HCT116 (cell line): ENCODE data around the gene LMBR1. TPM values are rescaled to one million over a fixed set of nuclear protein-coding genes. Genes with fewer than 3 reads are reported as not detected.

ENCODE experiments used
- ATAC-seq: fragments of 200-7000 bp; cut with Tn5 transposase; 2 replicates; pipeline ENCODE4 v1.9.1; 2020; ENCODE audit warnings: mild to moderate bottlenecking, moderate library complexity
- BruUV-seq: library from RNA; stranded (reverse); fragments of 400-500 nt; replicated peaks from 2 replicates; lab custom pipeline; 2021; lab: Mats Ljungman, UMichigan
- CTCF ChIA-PET: fragments of 300-600 bp; sonication (Branson Sonifier 250); formaldehyde crosslinking; loops from one replicate; lab custom pipeline; 2021; ENCODE audit warnings: antibody characterized with exemption; lab: Charles Lee
- POLR2A ChIA-PET: fragments of 300-600, 350-600 bp; sonication (Branson Sonifier 250); formaldehyde crosslinking; loops from one replicate; lab custom pipeline; 2021; ENCODE audit warnings: antibody characterized with exemption; lab: Charles Lee
- RAD21 ChIA-PET, 2 experiments: fragments of 300-600 bp; sonication (Branson Sonifier 250); formaldehyde crosslinking; loops; one replicate each; lab custom pipeline; 2023; ENCODE audit warnings: low total read pairs in 2 of 2; ENCODE audit not compliant: uncharacterized antibody in 2 of 2, unreplicated experiment in 2 of 2, low non-redundant PET in 1 of 2; lab: Charles Lee
- DNase-seq: peaks from one replicate; pipeline ENCODE4 v3.0.0-alpha.2; 2010; ENCODE audit warnings: low read depth, low spot score
- H2AFZ ChIP-seq: fragments of 200-600 bp; shearing (Covaris generic), sonication (generic); 2 replicates; pipeline ENCODE4 v1.6.1; 2017; ENCODE audit warnings: low read depth, mixed run types, mixed read lengths, antibody characterized with exemption, low read length; ENCODE audit not compliant: poor library complexity, severe bottlenecking
- H3K27ac ChIP-seq: 2 replicates; pipeline ENCODE4 v1.5.1; 2012; ENCODE audit warnings: low read depth, low read length
- H3K27me3 ChIP-seq: fragments of 200-600 bp; sonication (generic); 2 replicates; pipeline ENCODE4 v1.6.1; 2016; ENCODE audit warnings: mixed run types, low read length, mixed read lengths; ENCODE audit not compliant: insufficient read depth
- H3K36me3 ChIP-seq, 2 experiments: fragments of 200-500 bp in 1 of 2; fragments of 200-600 bp in 1 of 2; sonication (Bioruptor generic) in 1 of 2; sonication (generic) in 1 of 2; 2 replicates each; pipeline versions ENCODE4 v1.5.1 to v1.6.1; 2014 to 2016; ENCODE audit warnings: low read length in 2 of 2, inconsistent platforms in 1 of 2, mixed read lengths in 1 of 2, mixed run types in 1 of 2; ENCODE audit not compliant: insufficient read depth in 2 of 2, control insufficient read depth in 1 of 2
- H3K4me1 ChIP-seq, 2 experiments: fragments of 200-600 bp in 1 of 2; sonication (generic) in 1 of 2; 2 replicates each; pipeline versions ENCODE4 v1.5.1 to v1.6.1; 2012 to 2017; ENCODE audit warnings: low read length in 2 of 2, inconsistent platforms in 1 of 2, mild to moderate bottlenecking in 1 of 2, mixed read lengths in 1 of 2, mixed run types in 1 of 2, moderate library complexity in 1 of 2; ENCODE audit not compliant: insufficient read depth in 2 of 2, control insufficient read depth in 1 of 2
- H3K4me2 ChIP-seq: fragments of 200-600 bp; sonication (generic); 2 replicates; pipeline ENCODE4 v1.6.1; 2017; ENCODE audit warnings: mixed run types, low read length, mixed read lengths
- H3K4me3 ChIP-seq, 2 experiments: fragments of 200-600 bp in 1 of 2; sonication (generic) in 1 of 2; replicated peaks in 1 of 2; 2 replicates each; pipeline ENCODE4 v1.5.1; 2011 to 2016; ENCODE audit warnings: low read length in 2 of 2, control low read depth in 1 of 2, low read depth in 1 of 2, mild to moderate bottlenecking in 1 of 2, mixed read lengths in 1 of 2, mixed run types in 1 of 2
- H3K79me2 ChIP-seq: fragments of 200-600 bp; sonication (generic); 2 replicates; pipeline ENCODE4 v1.6.1; 2017; ENCODE audit warnings: mild to moderate bottlenecking, mixed run types, low read length, moderate library complexity, mixed read lengths; ENCODE audit not compliant: insufficient read depth
- H3K9ac ChIP-seq: fragments of 200-600 bp; sonication (generic); 2 replicates; pipeline ENCODE4 v1.6.1; 2016; ENCODE audit warnings: low read length, mixed read lengths
- H3K9me2 ChIP-seq: fragments of 200-600 bp; sonication (generic), shearing (Covaris generic); 2 replicates; pipeline ENCODE4 v1.6.1; 2017; ENCODE audit warnings: mixed run types, mild to moderate bottlenecking, moderate library complexity; ENCODE audit not compliant: insufficient read depth
- H3K9me3 ChIP-seq, 2 experiments: fragments of 200-500 bp in 1 of 2; fragments of 200-600 bp in 1 of 2; sonication (Bioruptor generic) in 1 of 2; sonication (generic) in 1 of 2; 2 replicates each; pipeline ENCODE4 v1.6.1; 2014 to 2017; ENCODE audit warnings: low read length in 2 of 2, mixed read lengths in 2 of 2, inconsistent platforms in 1 of 2, low read depth in 1 of 2, mild to moderate bottlenecking in 1 of 2, mixed run types in 1 of 2, moderate library complexity in 1 of 2; ENCODE audit not compliant: control insufficient read depth in 1 of 2, insufficient read depth in 1 of 2
- H4K20me1 ChIP-seq: fragments of 200-600 bp; sonication (generic), shearing (Covaris generic); 2 replicates; pipeline ENCODE4 v1.6.1; 2017; ENCODE audit warnings: mixed run types, mild to moderate bottlenecking, moderate library complexity; ENCODE audit not compliant: insufficient read depth
- ATF3 ChIP-seq: IDR thresholded peaks from 2 replicates; pipeline ENCODE4 v1.6.1; 2012
- CBX3 ChIP-seq: IDR thresholded peaks from 2 replicates; pipeline ENCODE4 v1.6.1; 2012; ENCODE audit warnings: low read depth
- CEBPB ChIP-seq: IDR thresholded peaks from 2 replicates; pipeline ENCODE4 v1.6.1; 2012; ENCODE audit warnings: low read depth
- CTCF ChIP-seq, 3 experiments: fragments of 200-600 bp in 1 of 3; sonication (generic) in 1 of 3; IDR thresholded peaks in 2 of 3; conservative IDR thresholded peaks in 1 of 3; 2 replicates each; pipeline ENCODE4 v1.5.1; 2012 to 2017; ENCODE audit warnings: low read depth in 2 of 3, low read length in 2 of 3, antibody characterized with exemption in 1 of 3, borderline replicate concordance in 1 of 3, control low read depth in 1 of 3, mild to moderate bottlenecking in 1 of 3, mixed read lengths in 1 of 3, mixed run types in 1 of 3, moderate library complexity in 1 of 3; ENCODE audit not compliant: insufficient read depth in 1 of 3
- EGR1 ChIP-seq: IDR thresholded peaks from 2 replicates; pipeline ENCODE4 v1.6.1; 2012; ENCODE audit warnings: low read depth
- ELF1 ChIP-seq: IDR thresholded peaks from 2 replicates; pipeline ENCODE4 v1.6.1; 2012; ENCODE audit warnings: low read depth, borderline replicate concordance
- EZH2 ChIP-seq: fragments of 200-600 bp; sonication (generic); IDR thresholded peaks from 2 replicates; pipeline ENCODE4 v1.6.1; 2017; ENCODE audit warnings: antibody characterized with exemption, mixed run types
- EZH2phosphoT487 ChIP-seq: fragments of 200-600 bp; IDR thresholded peaks from 2 replicates; pipeline ENCODE4 v1.6.1; 2018; ENCODE audit warnings: antibody characterized with exemption, borderline replicate concordance
- FOSL1 ChIP-seq: IDR thresholded peaks from 2 replicates; pipeline ENCODE4 v1.6.1; 2012; ENCODE audit warnings: low read depth
- JUND ChIP-seq: IDR thresholded peaks from 2 replicates; pipeline ENCODE4 v1.6.1; 2012
- POLR2AphosphoS5 ChIP-seq: IDR thresholded peaks from 2 replicates; pipeline ENCODE4 v1.6.1; 2011; ENCODE audit warnings: mild to moderate bottlenecking, low read depth, low read length, moderate library complexity
- SIN3A ChIP-seq: IDR thresholded peaks from 2 replicates; pipeline ENCODE4 v1.6.1; 2012; ENCODE audit warnings: low read depth
- SP1 ChIP-seq: IDR thresholded peaks from 2 replicates; pipeline ENCODE4 v1.6.1; 2012; ENCODE audit warnings: low read depth
- TCF7L2 ChIP-seq: IDR thresholded peaks from 2 replicates; pipeline ENCODE4 v1.7.0; 2011; ENCODE audit warnings: borderline replicate concordance, inconsistent platforms; ENCODE audit not compliant: insufficient read depth, insufficient read length; ENCODE audit errors: extremely low read depth
- YY1 ChIP-seq: IDR thresholded peaks from 2 replicates; pipeline ENCODE4 v1.6.1; 2011; ENCODE audit warnings: low read length, low read depth, moderate library complexity, mild to moderate bottlenecking; ENCODE audit not compliant: insufficient replicate concordance; ENCODE audit errors: extremely low read depth
- ZFX ChIP-seq: fragments of 450-650 bp; IDR thresholded peaks from 2 replicates; pipeline ENCODE4 v1.6.1; 2017
- intact Hi-C: fragments of 100-400 bp; cut with micrococcal nuclease; formaldehyde crosslinking; loops from 2 replicates; pipeline ENCODE4 v1.10.0; 2022
- total RNA-seq: library from RNA; stranded (reverse); gene quantifications from one replicate; pipeline ENCODE4 v1.2.1, GENCODE V29; 2021; ENCODE audit not compliant: unreplicated experiment
- TF ChIP-seq, protein P1 (sequence below): IDR thresholded peaks from 2 replicates; pipeline ENCODE4 v1.6.1; 2012; ENCODE audit warnings: low read depth

Gene LMBR1
- total RNA-seq, 1 experiment from 2014 or later: 84.0 TPM

DNA sequence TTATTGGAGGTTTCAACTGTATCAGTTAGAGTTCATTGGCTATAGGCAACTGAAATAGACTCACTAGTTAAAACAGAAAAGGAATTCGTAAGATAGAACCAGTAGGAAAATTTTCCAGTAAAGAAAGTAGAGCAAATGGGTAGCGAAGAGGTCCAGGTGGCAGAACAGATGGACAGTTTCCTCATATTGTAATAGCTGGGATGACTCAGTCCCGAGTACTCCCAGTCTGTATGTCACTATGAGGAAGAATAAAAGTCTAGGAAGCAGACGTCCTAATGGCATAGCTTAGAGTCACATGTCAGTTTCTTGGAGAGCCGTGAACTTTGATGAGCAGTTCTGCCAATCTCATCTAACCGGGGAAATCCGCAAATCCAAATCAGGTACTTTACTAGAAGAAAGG, 157.1 kb downstream of the LMBR1 start:
- intact Hi-C loops: no loop called here
- H3K27ac ChIP-seq: no peak overlapping the region
- H3K9me2 ChIP-seq: no peaks in the 10 kb centered on the region
- no peak overlapping the region for H3K4me3 ChIP-seq
- no peak overlapping the region for H3K4me2 ChIP-seq
- no peaks in the 10 kb centered on the region for H3K27me3 ChIP-seq
- no peak for ATAC-seq
- peaks cover 0 to 10% of the 10 kb centered on the region in 2 experiments; a peak in 1 of 4 replicates for H3K36me3 ChIP-seq
- H3K9me3 ChIP-seq: no peaks in the 10 kb centered on the region; a peak in 1 of 4 replicates
- no peak for TF ChIP-seq FOSL1
- no peak for TF ChIP-seq EZH2phosphoT487
- TF ChIP-seq, protein P1, sequence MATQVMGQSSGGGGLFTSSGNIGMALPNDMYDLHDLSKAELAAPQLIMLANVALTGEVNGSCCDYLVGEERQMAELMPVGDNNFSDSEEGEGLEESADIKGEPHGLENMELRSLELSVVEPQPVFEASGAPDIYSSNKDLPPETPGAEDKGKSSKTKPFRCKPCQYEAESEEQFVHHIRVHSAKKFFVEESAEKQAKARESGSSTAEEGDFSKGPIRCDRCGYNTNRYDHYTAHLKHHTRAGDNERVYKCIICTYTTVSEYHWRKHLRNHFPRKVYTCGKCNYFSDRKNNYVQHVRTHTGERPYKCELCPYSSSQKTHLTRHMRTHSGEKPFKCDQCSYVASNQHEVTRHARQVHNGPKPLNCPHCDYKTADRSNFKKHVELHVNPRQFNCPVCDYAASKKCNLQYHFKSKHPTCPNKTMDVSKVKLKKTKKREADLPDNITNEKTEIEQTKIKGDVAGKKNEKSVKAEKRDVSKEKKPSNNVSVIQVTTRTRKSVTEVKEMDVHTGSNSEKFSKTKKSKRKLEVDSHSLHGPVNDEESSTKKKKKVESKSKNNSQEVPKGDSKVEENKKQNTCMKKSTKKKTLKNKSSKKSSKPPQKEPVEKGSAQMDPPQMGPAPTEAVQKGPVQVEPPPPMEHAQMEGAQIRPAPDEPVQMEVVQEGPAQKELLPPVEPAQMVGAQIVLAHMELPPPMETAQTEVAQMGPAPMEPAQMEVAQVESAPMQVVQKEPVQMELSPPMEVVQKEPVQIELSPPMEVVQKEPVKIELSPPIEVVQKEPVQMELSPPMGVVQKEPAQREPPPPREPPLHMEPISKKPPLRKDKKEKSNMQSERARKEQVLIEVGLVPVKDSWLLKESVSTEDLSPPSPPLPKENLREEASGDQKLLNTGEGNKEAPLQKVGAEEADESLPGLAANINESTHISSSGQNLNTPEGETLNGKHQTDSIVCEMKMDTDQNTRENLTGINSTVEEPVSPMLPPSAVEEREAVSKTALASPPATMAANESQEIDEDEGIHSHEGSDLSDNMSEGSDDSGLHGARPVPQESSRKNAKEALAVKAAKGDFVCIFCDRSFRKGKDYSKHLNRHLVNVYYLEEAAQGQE: no peak
- no peak for TF ChIP-seq JUND
- TF ChIP-seq CEBPB: no peak
- TF ChIP-seq CTCF (IDR thresholded peaks at IDR 0.05 in 2 of 3, conservative IDR thresholded peaks at IDR 0.05 in 1 of 3; ENCODE audit: borderline replicate concordance in 1 of 3, insufficient read depth in 1 of 3, low read depth in 2 of 3, low read length in 2 of 3): no peak
- no peak for TF ChIP-seq EGR1
- TF ChIP-seq ATF3: no peak
- TF ChIP-seq YY1: no peak
- no peak for TF ChIP-seq ZFX
- TF ChIP-seq SIN3A: no peak
- TF ChIP-seq SP1: no peak
- TF ChIP-seq TCF7L2: no peak
- no peak for TF ChIP-seq CBX3
- TF ChIP-seq POLR2AphosphoS5: no peak
- TF ChIP-seq ELF1: no peak
- TF ChIP-seq EZH2: no peak
- BruUV-seq: no TSS peak
- H3K9ac ChIP-seq: no peak overlapping the region
- CTCF ChIA-PET: no interaction called here
- POLR2A ChIA-PET: no interaction called here
- RAD21 ChIA-PET: no interaction called here
- DNase-seq: no peak
- H3K79me2 ChIP-seq: no peaks in the 10 kb centered on the region; the same call in 1 of the 2 replicates
- no peaks in the 10 kb centered on the region for H3K4me1 ChIP-seq
- no peaks in the 10 kb centered on the region for H4K20me1 ChIP-seq
- no peak overlapping the region for H2AFZ ChIP-seq
